Ishikawa (cell line): ENCODE measurements around the gene PCDH15.

ENCODE experiments used
- CREB1 ChIP-seq: IDR thresholded peaks from 2 replicates; pipeline ENCODE4 v1.6.1; 2012; ENCODE audit warnings: low read depth
- EP300 ChIP-seq: IDR thresholded peaks from 2 replicates; pipeline ENCODE4 v1.6.1; 2012; ENCODE audit warnings: borderline replicate concordance
- FOXM1 ChIP-seq: IDR thresholded peaks from 2 replicates; pipeline ENCODE4 v1.6.1; 2012; ENCODE audit warnings: low read depth, borderline replicate concordance
- NFIC ChIP-seq: IDR thresholded peaks from 2 replicates; pipeline ENCODE4 v1.6.1; 2012
- RAD21 ChIP-seq: IDR thresholded peaks from 2 replicates; pipeline ENCODE4 v1.6.1; 2012; ENCODE audit warnings: low read depth
- REST ChIP-seq: IDR thresholded peaks from 2 replicates; pipeline ENCODE4 v1.6.1; 2012; ENCODE audit warnings: low read depth, mild to moderate bottlenecking
- TAF1 ChIP-seq: IDR thresholded peaks from 2 replicates; pipeline ENCODE4 v1.6.1; 2012; ENCODE audit warnings: low read depth, mild to moderate bottlenecking
- TCF12 ChIP-seq: IDR thresholded peaks from 2 replicates; pipeline ENCODE4 v1.6.1; 2012; ENCODE audit warnings: low read depth
- TEAD4 ChIP-seq: IDR thresholded peaks from 2 replicates; pipeline ENCODE4 v1.6.1; 2012
- USF1 ChIP-seq: IDR thresholded peaks from 2 replicates; pipeline ENCODE4 v1.6.1; 2012
- YY1 ChIP-seq: IDR thresholded peaks from 2 replicates; pipeline ENCODE4 v1.6.1; 2012; ENCODE audit warnings: low read depth
- ZBTB7A ChIP-seq: IDR thresholded peaks from 2 replicates; pipeline ENCODE4 v1.6.1; 2012; ENCODE audit warnings: low read depth
- TF ChIP-seq, protein P1 (sequence below): IDR thresholded peaks from 2 replicates; pipeline ENCODE4 v1.6.1; 2012

DNA sequence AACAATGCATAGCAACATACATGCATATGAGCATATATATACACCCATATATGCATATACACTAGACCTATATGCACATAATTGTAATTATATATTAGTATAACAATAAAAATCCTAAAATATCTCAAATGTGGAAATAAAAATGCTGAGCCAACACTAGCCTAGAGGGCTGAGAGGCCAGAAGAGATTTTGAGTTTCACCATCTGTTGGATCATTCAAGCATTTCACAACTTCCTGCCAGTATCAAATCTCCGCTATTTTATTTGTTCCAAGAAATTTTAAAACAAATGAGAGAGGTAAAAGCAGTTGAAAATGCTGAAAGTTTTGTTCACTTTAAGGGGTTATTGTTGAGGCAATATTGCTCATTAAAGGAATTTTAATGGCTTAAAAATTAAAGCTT, 187.0 kb downstream of the PCDH15 start:
- TF ChIP-seq, protein P1, sequence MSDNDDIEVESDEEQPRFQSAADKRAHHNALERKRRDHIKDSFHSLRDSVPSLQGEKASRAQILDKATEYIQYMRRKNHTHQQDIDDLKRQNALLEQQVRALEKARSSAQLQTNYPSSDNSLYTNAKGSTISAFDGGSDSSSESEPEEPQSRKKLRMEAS: no peak
- TF ChIP-seq ZBTB7A: no peak
- no peak for TF ChIP-seq USF1
- no peak for TF ChIP-seq REST
- TF ChIP-seq EP300: no peak
- TF ChIP-seq FOXM1: no peak
- TF ChIP-seq CREB1: no peak
- TF ChIP-seq TAF1: no peak
- TF ChIP-seq TEAD4: no peak
- no peak for TF ChIP-seq RAD21
- TF ChIP-seq TCF12: no peak
- TF ChIP-seq NFIC: no peak
- no peak for TF ChIP-seq YY1
